IPS-18a (cell line): ENCODE results near the gene FLRT3.

Experiments used
- H3K27ac ChIP-seq: one replicate; pipeline ENCODE4 v1.5.1; 2013; ENCODE audit warnings: low read length
- H3K27me3 ChIP-seq: one replicate; pipeline ENCODE4 v1.6.1; 2013; ENCODE audit warnings: mild to moderate bottlenecking, low read length; ENCODE audit not compliant: control insufficient read depth, insufficient read depth
- H3K36me3 ChIP-seq: one replicate; pipeline ENCODE4 v1.6.1; 2013; ENCODE audit warnings: low read depth, low read length; ENCODE audit not compliant: control insufficient read depth
- H3K4me1 ChIP-seq: one replicate; pipeline ENCODE4 v1.6.1; 2013; ENCODE audit warnings: low read depth, low read length; ENCODE audit not compliant: control insufficient read depth
- H3K4me3 ChIP-seq: one replicate; pipeline ENCODE4 v1.5.1; 2013; ENCODE audit warnings: low read length
- H3K9ac ChIP-seq: one replicate; pipeline ENCODE4 v1.6.1; 2013; ENCODE audit warnings: mild to moderate bottlenecking, low read length, moderate library complexity
- H3K9me3 ChIP-seq: one replicate; pipeline ENCODE4 v1.6.1; 2013; ENCODE audit warnings: low read depth, low read length; ENCODE audit not compliant: control insufficient read depth

FLRT3 gene

GRCh38 chr20:14337400-14338171, at the start of gene FLRT3:
Gene FLRT3 (minus strand): TSS chr20:14337612. CDS start chr20:14327506, 10,106 bp downstream.
- Histone ChIP-seq H3K27ac (no peak within 1 kb of the TSS), H3K4me3 (peak within 1 kb of the TSS; percentile 64), H3K36me3 (no peaks in the 10 kb centered on the region), H3K9me3 (no peaks in the 10 kb centered on the region), H3K27me3 (no peaks in the 10 kb centered on the region), H3K9ac (peak within 1 kb of the TSS; percentile 43), H3K4me1 (peaks cover 27% of the 10 kb centered on the region)

GRCh38 chr20:14386726-14387125, 49.3 kb upstream of the FLRT3 start:
- Histone ChIP-seq H3K27ac (no peak overlapping the region), H3K4me3 (no peak overlapping the region), H3K4me1 (peaks cover 11% of the 10 kb centered on the region), H3K9me3 (peaks cover 4% of the 10 kb centered on the region), H3K36me3 (no peaks in the 10 kb centered on the region), H3K9ac (no peak overlapping the region), H3K27me3 (no peaks in the 10 kb centered on the region)

DNA sequence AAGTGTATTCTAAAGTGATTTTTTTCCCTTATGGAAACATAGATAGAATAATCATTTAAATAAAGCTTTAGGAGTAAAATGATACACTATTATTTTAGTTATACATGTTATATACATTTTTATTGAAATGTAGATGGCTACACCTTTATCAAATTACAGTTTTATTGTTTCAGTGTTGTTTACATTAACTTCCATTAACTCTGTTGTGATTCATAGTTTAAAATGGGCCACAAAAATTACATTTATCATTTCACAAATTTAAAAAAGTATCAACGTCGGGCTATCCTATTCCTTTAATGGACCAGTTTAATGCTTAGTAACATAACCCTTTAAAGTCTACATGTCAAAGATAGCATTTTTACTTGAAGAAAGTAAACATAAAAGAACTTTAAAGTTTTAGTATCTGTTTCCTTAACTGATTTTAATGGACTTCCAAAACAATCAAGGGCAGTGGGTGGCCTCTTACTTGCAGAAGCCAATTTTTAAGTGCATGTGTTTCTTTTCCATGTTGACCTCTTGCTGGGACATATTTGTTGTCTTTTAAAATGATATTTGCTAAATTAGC, 47.8 kb upstream of the FLRT3 start:
- Histone ChIP-seq H3K27ac (no peak overlapping the region), H3K27me3 (no peaks in the 10 kb centered on the region), H3K4me3 (no peak overlapping the region), H3K9ac (no peak overlapping the region), H3K4me1 (peaks cover 11% of the 10 kb centered on the region), H3K36me3 (no peaks in the 10 kb centered on the region), H3K9me3 (peaks cover 4% of the 10 kb centered on the region)

DNA sequence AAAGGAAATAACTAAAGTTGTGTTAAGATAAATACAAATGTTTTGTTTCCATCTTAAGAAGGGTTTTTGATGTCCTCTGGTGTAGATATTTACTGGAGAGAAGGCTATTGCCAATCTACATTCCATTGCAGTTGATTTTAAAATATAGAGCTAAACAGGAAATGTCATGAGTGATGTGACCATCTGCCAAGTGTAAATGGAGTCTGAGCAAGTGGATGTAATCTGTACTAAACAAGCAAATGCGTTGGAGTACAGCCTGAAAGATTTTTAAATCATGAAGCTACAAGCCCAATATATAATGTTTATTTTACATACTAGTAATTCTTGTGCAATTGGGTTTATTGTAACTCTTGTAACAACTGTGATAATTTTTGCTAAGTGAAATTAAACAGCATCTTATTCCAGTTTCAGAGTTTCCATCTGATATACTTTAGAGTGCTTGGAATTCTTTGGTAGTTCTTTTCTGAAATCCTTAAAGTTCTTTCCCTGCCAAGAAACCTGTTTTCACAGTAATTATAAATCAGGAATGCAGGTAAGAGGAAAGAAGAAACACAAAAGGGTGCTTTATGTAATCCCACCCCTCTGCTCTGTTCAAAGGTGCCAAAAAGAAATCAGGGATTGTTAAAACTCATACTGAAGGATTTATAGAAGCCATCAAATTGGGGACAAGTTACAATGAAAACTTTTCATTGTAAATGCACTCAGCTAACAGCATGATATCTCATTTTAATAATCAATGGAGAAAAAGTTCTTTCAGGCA, 47.2 kb upstream of the FLRT3 start:
- H3K27ac ChIP-seq = no peak overlapping the region

DNA sequence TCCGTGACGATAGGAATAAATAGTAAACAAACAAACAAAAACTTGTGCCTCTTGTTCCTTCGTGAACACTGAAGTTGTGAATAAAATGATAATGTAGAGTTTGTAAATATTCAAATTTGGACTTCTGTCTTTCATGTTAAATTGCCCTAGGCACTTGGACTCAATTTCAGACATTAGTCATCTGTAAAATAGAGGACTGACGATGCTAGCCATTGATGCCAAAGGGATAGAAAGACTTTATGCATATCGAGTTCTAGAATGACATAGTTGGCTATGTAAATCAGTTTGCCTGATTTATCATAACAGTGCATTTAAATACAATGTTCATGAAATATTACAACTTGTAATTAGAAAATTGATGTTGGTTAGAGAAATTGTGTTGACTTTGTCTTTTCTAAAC, 45.9 kb upstream of the FLRT3 start:
- no peaks in the 10 kb centered on the region for H3K36me3 ChIP-seq
- H3K4me1 ChIP-seq = peaks cover 11% of the 10 kb centered on the region
- no peak overlapping the region for H3K4me3 ChIP-seq
- peaks cover 4% of the 10 kb centered on the region for H3K9me3 ChIP-seq
- H3K27me3 ChIP-seq = no peaks in the 10 kb centered on the region
- H3K9ac ChIP-seq = no peak overlapping the region
- no peak overlapping the region for H3K27ac ChIP-seq

More for the DNA sequence above, 47.2 kb upstream of the FLRT3 start:
- Histone ChIP-seq H3K9ac (no peak overlapping the region), H3K9me3 (peaks cover 4% of the 10 kb centered on the region), H3K4me1 (peaks cover 11% of the 10 kb centered on the region), H3K27me3 (no peaks in the 10 kb centered on the region), H3K36me3 (no peaks in the 10 kb centered on the region), H3K4me3 (no peak overlapping the region)

DNA sequence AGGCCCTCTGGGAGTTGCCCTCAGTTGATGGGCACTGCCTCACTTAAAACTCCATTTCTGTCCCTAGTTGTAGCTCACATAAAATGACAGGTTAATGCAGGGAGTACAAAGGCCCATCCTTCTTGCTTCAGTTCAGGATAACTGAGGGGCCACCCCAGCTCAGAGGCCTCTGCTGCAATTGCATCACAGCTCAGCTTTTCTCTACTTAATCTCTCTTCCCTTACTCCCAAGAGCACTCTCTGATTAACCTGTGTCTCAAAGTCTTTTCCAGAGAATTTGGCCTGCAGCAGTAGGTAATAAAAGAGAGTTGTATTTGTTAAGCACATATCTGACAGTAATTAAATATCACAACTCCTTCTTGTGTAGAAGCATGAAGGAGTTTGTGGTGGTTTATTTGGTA, 40.9 kb upstream of the FLRT3 start:
- H3K27ac ChIP-seq = no peak overlapping the region
- H3K27me3 ChIP-seq = no peaks in the 10 kb centered on the region
- no peaks in the 10 kb centered on the region for H3K36me3 ChIP-seq
- peaks cover 12% of the 10 kb centered on the region for H3K4me1 ChIP-seq
- H3K4me3 ChIP-seq = no peak overlapping the region
- no peak overlapping the region for H3K9ac ChIP-seq
- H3K9me3 ChIP-seq = no peaks in the 10 kb centered on the region

DNA sequence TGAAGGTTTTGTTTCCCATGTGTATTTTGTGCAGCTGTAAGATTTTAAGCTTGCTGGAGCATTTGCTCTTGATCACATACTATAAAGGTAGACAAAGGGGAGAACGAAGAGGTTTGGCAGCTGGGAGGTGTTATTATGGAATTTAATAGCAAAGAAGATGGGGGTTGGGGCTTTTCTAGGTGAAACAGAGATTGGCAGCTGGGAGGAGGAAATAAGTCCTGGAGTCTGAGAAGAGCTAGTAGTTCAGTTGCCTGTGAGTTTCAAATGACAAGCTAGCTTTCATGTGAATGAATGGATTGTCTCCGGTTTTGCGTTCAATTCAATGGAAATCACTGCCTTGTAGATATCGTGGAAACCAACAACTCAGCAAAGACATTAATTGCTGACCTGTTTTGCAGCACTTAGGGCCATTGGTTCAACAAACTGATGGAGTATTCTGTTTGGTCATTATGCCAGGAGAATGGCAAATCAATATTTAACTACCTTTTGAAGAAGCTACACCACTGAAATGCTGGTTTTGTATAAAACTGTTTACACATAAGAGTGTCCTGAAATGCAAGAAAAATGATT, 38.1 kb upstream of the FLRT3 start:
- Histone ChIP-seq H3K4me1 (peaks cover 16% of the 10 kb centered on the region), H3K9ac (no peak overlapping the region), H3K36me3 (no peaks in the 10 kb centered on the region), H3K9me3 (no peaks in the 10 kb centered on the region), H3K4me3 (no peak overlapping the region), H3K27ac (no peak overlapping the region), H3K27me3 (no peaks in the 10 kb centered on the region)

DNA sequence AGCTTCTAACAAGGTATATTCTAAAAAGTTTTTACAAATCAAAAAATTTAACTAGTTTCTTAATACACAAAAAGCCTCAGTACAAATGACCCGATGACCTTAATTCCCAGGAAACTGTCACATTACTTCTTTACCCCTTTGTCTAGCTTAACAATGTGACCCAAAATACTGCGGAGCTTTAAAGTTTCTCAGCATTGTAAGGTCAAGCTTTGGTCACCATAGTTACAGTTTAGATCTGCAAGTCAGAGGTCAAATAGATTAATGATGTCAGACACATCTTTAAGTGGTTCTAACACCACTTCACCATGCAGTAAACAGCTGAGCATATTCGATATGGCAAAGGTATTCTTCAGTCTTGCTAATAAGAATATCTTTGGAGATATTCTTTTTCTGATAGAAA, 36.8 kb upstream of the FLRT3 start:
- Histone ChIP-seq H3K9me3 (no peaks in the 10 kb centered on the region), H3K27ac (no peak overlapping the region), H3K4me3 (no peak overlapping the region), H3K9ac (no peak overlapping the region), H3K36me3 (no peaks in the 10 kb centered on the region), H3K27me3 (no peaks in the 10 kb centered on the region), H3K4me1 (peaks cover 19% of the 10 kb centered on the region)

GRCh38 chr20:14361509-14362345, 24.3 kb upstream of the FLRT3 start:
- Histone ChIP-seq H3K36me3 (no peaks in the 10 kb centered on the region), H3K4me1 (no peaks in the 10 kb centered on the region)

DNA sequence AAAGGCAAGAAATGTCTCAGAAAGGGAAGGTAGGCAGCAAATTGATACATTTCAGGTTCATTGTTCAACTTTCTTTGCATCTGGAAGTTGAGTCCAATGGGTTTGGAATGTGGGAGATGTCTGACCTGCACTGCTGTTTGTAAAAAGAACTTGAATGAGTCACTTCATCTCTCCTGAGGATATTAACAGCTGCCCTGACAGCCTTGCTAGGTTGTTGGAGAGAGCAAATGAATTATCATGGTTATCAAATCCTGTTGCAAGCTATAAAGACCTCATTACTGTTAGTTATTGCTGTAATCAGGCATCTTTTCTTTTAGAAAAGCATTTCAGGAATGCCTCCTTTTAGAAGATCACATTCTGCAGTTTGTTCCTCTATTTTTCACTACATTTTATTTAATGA, 23.0 kb upstream of the FLRT3 start:
- Histone ChIP-seq H3K9ac (no peak overlapping the region), H3K36me3 (no peaks in the 10 kb centered on the region), H3K4me3 (no peak overlapping the region), H3K9me3 (no peaks in the 10 kb centered on the region), H3K27ac (no peak overlapping the region), H3K27me3 (no peaks in the 10 kb centered on the region), H3K4me1 (no peaks in the 10 kb centered on the region)

More at GRCh38 chr20:14361509-14362345, 24.3 kb upstream of the FLRT3 start:
- Histone ChIP-seq H3K9ac (no peak overlapping the region), H3K27me3 (no peaks in the 10 kb centered on the region), H3K4me3 (no peak overlapping the region), H3K27ac (no peak overlapping the region), H3K9me3 (no peaks in the 10 kb centered on the region)

- Histone ChIP-seq H3K9ac (no peak overlapping the region), H3K27me3 (no peaks in the 10 kb centered on the region), H3K4me3 (no peak overlapping the region), H3K27ac (no peak overlapping the region), H3K36me3 (no peaks in the 10 kb centered on the region), H3K9me3 (no peaks in the 10 kb centered on the region), H3K4me1 (no peaks in the 10 kb centered on the region)
These were observed 18.4 kb upstream of the FLRT3 start for GRCh38 chr20:14355791-14356190.
